Stimulated activated naive CD8-positive, alpha-beta T cell treated with anti-CD3 and anti-CD28 coated beads, Interleukin-15, Interleukin-2, amounts not matched to agents 100 ng/mL and 50 ng/mL, for 24 hours (primary cell): Measurements from ENCODE around the gene SNW1.
"Not testable (repeated sequence)": the region's sequence is repeated elsewhere in the genome, so short reads cannot be mapped to it uniquely, and the experiment has no call there.

Experiments used
- H3K27ac Mint-ChIP-seq: one replicate; pipeline ENCODE4 v1.8.0; 2021; ENCODE audit warnings: mild to moderate bottlenecking, mixed read lengths
- H3K27me3 Mint-ChIP-seq: one replicate; pipeline ENCODE4 v1.8.0; 2021; ENCODE audit warnings: mixed read lengths
- H3K36me3 Mint-ChIP-seq: one replicate; pipeline ENCODE4 v1.8.0; 2021; ENCODE audit warnings: low read depth, mixed read lengths
- H3K4me1 Mint-ChIP-seq: one replicate; pipeline ENCODE4 v1.8.0; 2021; ENCODE audit warnings: low read depth, mixed read lengths
- H3K4me3 Mint-ChIP-seq: one replicate; pipeline ENCODE4 v1.8.0; 2021; ENCODE audit warnings: mild to moderate bottlenecking, mixed read lengths
- H3K9me3 Mint-ChIP-seq: one replicate; pipeline ENCODE4 v1.8.0; 2021; ENCODE audit warnings: mixed read lengths

Gene SNW1

GRCh38 chr14:77760381-77761204 lies at the start of gene SNW1:
Gene SNW1 (minus strand): TSS chr14:77761156. CDS start chr14:77761127, 29 bp downstream.
- Mint-ChIP-seq H3K27me3 (no peaks in the 10 kb centered on the region), H3K4me3 (peak within 1 kb of the TSS; percentile 97), H3K4me1 (peaks cover 45% of the 10 kb centered on the region), H3K27ac (peak within 1 kb of the TSS; percentile 96), H3K9me3 (no peaks in the 10 kb centered on the region), H3K36me3 (peaks cover 31% of the 10 kb centered on the region)

DNA sequence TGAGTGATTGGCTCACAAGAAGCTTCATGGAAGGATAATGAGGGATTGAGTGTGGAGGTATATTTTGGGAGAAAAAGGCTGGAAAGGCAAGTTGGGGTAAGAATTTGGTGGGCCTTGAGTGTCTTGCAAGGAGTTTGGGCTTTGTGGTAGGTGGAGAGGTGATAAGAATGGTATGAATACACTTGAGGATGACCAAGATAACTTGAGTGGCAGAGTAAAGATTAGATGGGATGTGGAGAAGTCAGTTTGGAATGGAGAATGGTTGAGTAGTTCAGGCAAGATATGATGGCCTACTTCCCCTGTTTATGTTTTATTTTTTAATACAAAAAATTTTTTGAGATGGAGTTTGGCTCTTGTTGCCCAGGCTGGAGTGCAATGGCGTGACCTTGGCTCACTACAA lies 48.1 kb upstream of the SNW1 start:
- no peaks in the 10 kb centered on the region for H3K36me3 Mint-ChIP-seq
- H3K27me3 Mint-ChIP-seq, result no peaks in the 10 kb centered on the region
- H3K27ac Mint-ChIP-seq, result no peak overlapping the region
- H3K4me3 Mint-ChIP-seq, result no peak overlapping the region
- H3K4me1 Mint-ChIP-seq, result peaks cover 4% of the 10 kb centered on the region
- no peaks in the 10 kb centered on the region for H3K9me3 Mint-ChIP-seq

GRCh38 chr14:77808250-77808649 lies 47.3 kb upstream of the SNW1 start:
- no peak overlapping the region for H3K27ac Mint-ChIP-seq
- H3K36me3 Mint-ChIP-seq, result no peaks in the 10 kb centered on the region
- peaks cover 4% of the 10 kb centered on the region for H3K4me1 Mint-ChIP-seq
- no peaks in the 10 kb centered on the region for H3K9me3 Mint-ChIP-seq
- no peaks in the 10 kb centered on the region for H3K27me3 Mint-ChIP-seq
- no peak overlapping the region for H3K4me3 Mint-ChIP-seq

DNA sequence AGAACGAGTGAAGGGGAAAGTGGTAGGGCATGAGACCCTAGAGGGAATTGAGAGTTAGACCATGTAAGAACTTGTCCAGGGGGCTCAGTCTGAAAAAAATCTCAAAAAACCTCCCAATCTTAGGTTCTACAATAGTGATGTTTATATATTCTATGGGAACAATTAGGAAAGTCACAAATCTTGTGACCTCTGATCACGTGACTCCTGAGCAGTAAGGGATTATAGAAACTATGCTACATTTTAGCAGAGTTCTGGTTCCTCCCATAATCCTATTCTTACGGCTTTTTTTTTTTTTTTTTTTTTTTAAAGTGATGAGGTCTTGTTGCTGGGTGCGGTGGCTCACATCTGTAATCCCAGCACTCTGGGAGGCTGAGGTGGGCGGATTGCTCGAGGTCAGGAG lies 44.8 kb upstream of the SNW1 start:
- Mint-ChIP-seq H3K27ac (no peak overlapping the region), H3K9me3 (no peaks in the 10 kb centered on the region), H3K4me3 (no peak overlapping the region), H3K36me3 (no peaks in the 10 kb centered on the region), H3K4me1 (peaks cover under 1% of the 10 kb centered on the region), H3K27me3 (no peaks in the 10 kb centered on the region)

DNA sequence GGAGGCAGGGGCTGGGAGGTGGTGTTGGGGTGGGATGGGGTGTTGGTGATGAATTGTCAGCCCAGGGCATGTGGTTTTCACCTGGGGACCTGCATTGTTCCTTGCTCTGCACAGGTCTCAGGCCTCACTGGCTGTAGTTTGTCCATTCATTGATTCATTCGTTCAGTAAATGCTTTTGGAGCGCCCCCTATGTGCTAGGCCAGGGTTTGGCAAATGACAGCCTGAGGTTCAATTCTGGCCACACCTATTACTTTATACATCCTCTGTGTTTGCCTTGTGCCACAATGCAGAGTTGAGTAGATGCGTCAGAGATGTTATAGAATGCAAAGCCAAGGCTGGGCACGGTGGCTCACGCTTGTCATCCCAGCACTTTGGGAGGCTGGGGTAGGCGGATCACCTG lies 43.6 kb upstream of the SNW1 start:
- H3K36me3 Mint-ChIP-seq, result no peaks in the 10 kb centered on the region
- peaks cover 8% of the 10 kb centered on the region for H3K4me1 Mint-ChIP-seq
- no peak overlapping the region for H3K4me3 Mint-ChIP-seq
- H3K27ac Mint-ChIP-seq, result no peak overlapping the region
- no peaks in the 10 kb centered on the region for H3K9me3 Mint-ChIP-seq
- H3K27me3 Mint-ChIP-seq, result no peaks in the 10 kb centered on the region

DNA sequence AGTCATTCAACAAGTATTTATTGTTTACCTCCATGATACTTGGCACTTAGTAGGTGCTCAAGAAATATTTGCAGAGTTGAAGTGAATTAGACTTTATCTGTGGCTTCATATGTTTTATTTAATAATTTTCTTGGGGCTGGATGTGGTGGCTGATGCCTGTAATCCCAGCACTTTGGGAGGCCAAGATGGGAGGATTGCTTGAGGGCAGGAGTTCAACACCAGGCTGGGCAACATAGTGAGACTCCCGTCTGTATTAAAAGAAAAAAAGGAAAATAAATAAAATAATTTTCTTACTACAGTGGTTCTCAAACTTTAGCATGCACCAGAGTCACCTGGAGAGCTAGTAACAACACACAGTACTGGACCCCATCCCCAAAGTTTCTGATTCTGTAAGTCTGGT lies 39.9 kb upstream of the SNW1 start:
- H3K4me1 Mint-ChIP-seq, result peaks cover 11% of the 10 kb centered on the region
- peak overlapping the region; percentile 89 for H3K4me3 Mint-ChIP-seq
- no peaks in the 10 kb centered on the region for H3K27me3 Mint-ChIP-seq
- no peaks in the 10 kb centered on the region for H3K36me3 Mint-ChIP-seq
- H3K27ac Mint-ChIP-seq, result peak overlapping the region; percentile 89
- no peaks in the 10 kb centered on the region for H3K9me3 Mint-ChIP-seq

GRCh38 chr14:77799863-77800730 lies 39.1 kb upstream of the SNW1 start, which contains the start of gene ADCK1:
Gene ADCK1 (plus strand): TSS chr14:77800109. CDS start chr14:77818979, 18,870 bp downstream.
- H3K27ac Mint-ChIP-seq, result peak within 1 kb of the TSS; percentile 89
- no peaks in the 10 kb centered on the region for H3K9me3 Mint-ChIP-seq
- H3K36me3 Mint-ChIP-seq, result no peaks in the 10 kb centered on the region

DNA sequence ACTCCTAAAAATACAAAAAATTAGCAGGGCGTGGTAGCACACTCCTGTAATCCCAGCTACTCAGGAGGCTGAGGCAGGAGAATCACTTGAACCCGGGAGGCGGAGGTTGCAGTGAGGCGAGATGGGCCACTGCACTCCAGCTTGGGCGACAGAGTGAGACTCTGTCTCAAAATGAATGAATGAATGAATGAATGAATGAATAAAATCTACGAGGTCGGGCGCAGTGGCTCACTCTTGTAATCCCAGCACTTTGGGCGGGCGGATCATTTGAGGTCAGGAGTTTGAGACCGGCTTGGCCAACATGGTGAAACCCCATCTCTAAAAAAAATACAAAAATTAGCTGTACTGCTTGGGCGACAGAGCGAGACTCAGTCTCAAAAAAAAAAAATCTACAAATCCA lies 38.5 kb upstream of the SNW1 start:
- H3K27me3 Mint-ChIP-seq, H3K36me3 Mint-ChIP-seq, H3K9me3 Mint-ChIP-seq: not testable (repeated sequence)
- Mint-ChIP-seq H3K27ac (peak overlapping the region; percentile 87), H3K4me3 (peak overlapping the region; percentile 89), H3K4me1 (peaks cover 11% of the 10 kb centered on the region)

More at GRCh38 chr14:77799863-77800730, 39.1 kb upstream of the SNW1 start, which contains the start of gene ADCK1:
- Mint-ChIP-seq H3K4me3 (peak within 1 kb of the TSS; percentile 89), H3K4me1 (peaks cover 11% of the 10 kb centered on the region), H3K27me3 (no peaks in the 10 kb centered on the region)

DNA sequence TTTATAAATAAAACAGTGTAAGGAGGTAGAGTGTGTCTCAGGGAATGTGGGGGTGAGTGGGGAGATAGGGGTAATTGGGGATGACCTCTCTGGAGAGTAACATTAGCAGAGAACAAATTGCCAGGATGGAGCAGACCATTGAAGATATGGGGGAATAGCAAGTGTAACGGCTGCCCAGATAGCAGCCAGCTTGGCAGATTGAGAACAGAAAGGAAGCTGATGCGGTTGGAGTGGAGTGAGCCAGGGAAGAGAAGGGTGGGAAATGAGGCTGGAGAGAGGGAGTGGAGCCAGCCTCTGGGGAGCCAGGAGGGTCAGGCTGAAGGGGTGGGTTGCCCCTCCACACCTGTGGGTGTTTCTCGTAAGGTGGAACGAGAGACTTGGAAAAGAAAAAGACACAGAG lies 33.4 kb upstream of the SNW1 start:
- Mint-ChIP-seq H3K4me1 (peaks cover under 1% of the 10 kb centered on the region), H3K27ac (no peak overlapping the region), H3K36me3 (no peaks in the 10 kb centered on the region), H3K27me3 (peaks cover 6% of the 10 kb centered on the region), H3K9me3 (no peaks in the 10 kb centered on the region), H3K4me3 (no peak overlapping the region)

DNA sequence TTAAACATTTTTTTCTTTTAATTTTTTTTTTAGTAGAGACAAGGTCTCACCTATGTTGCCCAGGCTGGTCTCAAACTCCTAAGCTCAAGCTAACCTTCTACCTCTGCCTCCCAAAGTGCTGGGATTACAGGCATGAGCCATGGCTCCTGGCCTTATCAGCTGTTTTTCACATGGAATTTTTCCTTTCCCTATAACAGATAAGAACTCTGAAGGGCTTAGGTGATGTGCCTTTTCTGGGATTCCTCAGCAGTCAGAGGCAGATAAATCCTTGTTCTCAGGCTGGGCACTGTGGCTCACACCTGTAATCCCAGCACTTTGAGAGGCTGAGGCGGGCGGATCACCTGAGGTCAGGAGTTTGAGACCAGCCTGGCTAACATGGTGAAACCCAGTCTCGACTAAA lies 32.3 kb upstream of the SNW1 start:
- not testable (repeated sequence) for H3K36me3 Mint-ChIP-seq, H3K9me3 Mint-ChIP-seq, H3K4me3 Mint-ChIP-seq, H3K4me1 Mint-ChIP-seq, H3K27ac Mint-ChIP-seq
- peaks cover 15% of the 10 kb centered on the region for H3K27me3 Mint-ChIP-seq

DNA sequence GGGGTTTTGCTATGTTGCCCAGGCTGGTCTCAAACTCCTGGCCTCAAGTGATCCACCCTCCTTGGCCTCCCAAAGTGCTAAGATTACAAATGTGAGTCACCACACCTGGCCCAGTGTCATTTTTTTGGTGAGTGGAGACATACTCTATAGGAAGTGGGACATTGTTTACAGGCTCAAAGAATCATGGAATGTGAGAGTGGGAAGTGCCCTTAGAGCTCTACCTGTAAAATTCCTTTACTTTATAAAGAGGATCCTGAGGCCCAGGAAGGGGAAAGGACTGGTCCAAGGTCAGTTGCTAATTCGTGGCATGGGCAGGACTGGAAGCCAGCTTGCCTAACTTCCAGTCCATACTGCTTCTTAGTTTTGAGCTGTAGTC lies 30.3 kb upstream of the SNW1 start:
- no peak overlapping the region for H3K4me3 Mint-ChIP-seq
- no peaks in the 10 kb centered on the region for H3K4me1 Mint-ChIP-seq
- peaks cover 15% of the 10 kb centered on the region for H3K27me3 Mint-ChIP-seq

DNA sequence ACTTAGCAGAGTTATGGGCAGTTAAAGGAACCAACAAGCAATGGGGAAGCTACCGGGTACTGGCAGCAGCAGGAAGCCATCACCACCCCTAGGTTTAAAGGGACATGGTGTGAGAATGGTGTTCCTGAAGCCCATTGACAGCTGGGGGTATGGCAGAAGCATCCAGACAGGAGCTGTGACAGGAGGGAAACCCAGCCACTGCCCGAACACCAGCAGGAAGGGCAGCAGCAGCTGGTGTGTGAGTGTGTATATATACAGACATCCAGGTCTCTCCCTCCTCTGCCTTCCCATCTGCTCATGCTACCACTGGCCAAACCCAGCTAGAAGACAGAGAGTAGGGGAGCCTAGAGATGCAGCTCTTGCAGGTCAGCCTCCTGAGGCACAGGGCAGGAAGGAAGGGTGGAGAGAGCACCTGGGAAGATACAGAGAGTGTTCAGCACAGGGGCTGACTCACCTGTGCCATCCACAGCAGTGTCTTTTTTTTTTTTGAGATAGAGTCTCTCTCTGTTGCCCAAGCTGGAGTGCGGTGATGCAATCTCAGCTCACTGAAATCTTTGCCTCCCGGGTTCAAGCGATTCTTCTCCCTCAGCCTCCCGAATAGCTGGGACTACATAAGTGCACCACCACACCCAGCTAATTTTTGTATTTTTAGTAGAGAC lies 29.7 kb upstream of the SNW1 start:
- Mint-ChIP-seq H3K4me1 (no peaks in the 10 kb centered on the region), H3K27ac (no peak overlapping the region), H3K36me3 (no peaks in the 10 kb centered on the region), H3K9me3 (no peaks in the 10 kb centered on the region), H3K4me3 (no peak overlapping the region), H3K27me3 (peaks cover 15% of the 10 kb centered on the region)

More for the DNA sequence above, 30.3 kb upstream of the SNW1 start:
- H3K36me3 Mint-ChIP-seq, result no peaks in the 10 kb centered on the region
- H3K27ac Mint-ChIP-seq, result no peak overlapping the region
- H3K9me3 Mint-ChIP-seq, result no peaks in the 10 kb centered on the region

GRCh38 chr14:77786148-77786547 lies 25.2 kb upstream of the SNW1 start:
- Mint-ChIP-seq H3K27ac (no peak overlapping the region), H3K4me3 (no peak overlapping the region), H3K4me1 (no peaks in the 10 kb centered on the region), H3K9me3 (no peaks in the 10 kb centered on the region), H3K36me3 (no peaks in the 10 kb centered on the region), H3K27me3 (peaks cover 15% of the 10 kb centered on the region)

DNA sequence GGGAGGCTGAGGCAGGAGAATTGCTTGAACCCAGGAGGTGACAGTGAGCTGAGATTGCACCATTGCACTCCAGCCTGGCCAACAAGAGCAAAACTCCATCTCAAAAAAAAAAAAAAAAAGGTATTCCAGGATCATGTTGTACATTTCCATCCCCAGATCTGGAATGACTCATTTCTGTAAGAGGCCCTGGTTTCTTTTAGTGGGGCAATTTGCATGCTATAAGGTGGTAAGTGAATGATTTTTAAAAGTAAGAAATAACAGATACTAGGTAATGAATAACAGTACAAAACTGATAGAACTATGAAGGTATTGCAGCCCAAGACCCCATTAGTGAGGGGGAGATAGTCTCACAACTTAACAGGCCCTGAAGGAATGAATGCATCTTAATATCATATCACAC lies 21.2 kb upstream of the SNW1 start:
- Mint-ChIP-seq H3K4me3 (no peak overlapping the region), H3K4me1 (no peaks in the 10 kb centered on the region), H3K36me3 (no peaks in the 10 kb centered on the region), H3K9me3 (no peaks in the 10 kb centered on the region), H3K27ac (no peak overlapping the region), H3K27me3 (no peaks in the 10 kb centered on the region)

DNA sequence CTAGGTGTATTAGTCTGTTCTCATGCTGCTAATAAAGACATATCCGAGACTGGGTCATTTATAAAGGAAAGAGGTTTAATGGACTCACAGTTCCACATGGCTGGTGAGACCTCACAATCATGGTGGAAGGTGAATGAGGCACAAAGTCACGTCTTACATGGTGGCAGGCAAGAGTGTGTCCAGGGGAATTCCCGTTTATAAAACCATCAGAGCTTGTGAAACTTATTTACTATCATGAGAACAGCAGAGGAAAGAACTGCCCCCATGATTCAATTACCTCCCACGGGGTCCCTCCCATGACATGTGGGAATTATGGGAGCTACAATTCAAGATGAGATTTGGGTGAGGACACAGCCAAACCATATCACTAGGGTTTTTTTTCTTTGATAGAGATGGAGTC lies 13.0 kb upstream of the SNW1 start:
- not testable (repeated sequence) for H3K9me3 Mint-ChIP-seq, H3K27ac Mint-ChIP-seq, H3K36me3 Mint-ChIP-seq, H3K4me3 Mint-ChIP-seq, H3K4me1 Mint-ChIP-seq
- peaks cover 14% of the 10 kb centered on the region for H3K27me3 Mint-ChIP-seq
